WTC11 (cell line): Measurements from ENCODE around the gene HMCES. TPM values are rescaled to one million over a fixed set of nuclear protein-coding genes. Genes with fewer than 3 reads are reported as not detected.

Experiments
- ATAC-seq: fragments of 200-7000 bp; cut with Tn5 transposase; 2 replicates; pipeline ENCODE4 v1.10.0; 2021; ENCODE audit warnings: mild to moderate bottlenecking, moderate library complexity
- CTCF ChIA-PET: fragments of 300-600 bp; sonication (Branson Sonifier 250); formaldehyde crosslinking; loops from one replicate; lab custom pipeline; 2021; ENCODE audit warnings: antibody characterized with exemption; lab: Charles Lee
- POLR2A ChIA-PET: fragments of 350-600 bp; sonication (Branson Sonifier 250); formaldehyde crosslinking; loops from one replicate; lab custom pipeline; 2021; ENCODE audit warnings: antibody characterized with exemption; lab: Charles Lee
- DNase-seq: peaks from one replicate; pipeline ENCODE4 v3.0.0; 2021; ENCODE audit warnings: low spot score
- H3K27ac Mint-ChIP-seq: 2 replicates; pipeline ENCODE4 v1.8.0; 2021; ENCODE audit warnings: mixed read lengths
- H3K27me3 Mint-ChIP-seq: 2 replicates; pipeline ENCODE4 v1.8.0; 2021; ENCODE audit warnings: low read depth, mild to moderate bottlenecking, moderate library complexity, mixed read lengths
- H3K36me3 Mint-ChIP-seq: 2 replicates; pipeline ENCODE4 v1.8.0; 2021; ENCODE audit warnings: mixed read lengths
- H3K4me1 Mint-ChIP-seq: 2 replicates; pipeline ENCODE4 v1.8.0; 2022; ENCODE audit warnings: mixed read lengths
- H3K4me3 Mint-ChIP-seq: 2 replicates; pipeline ENCODE4 v1.8.0; 2021; ENCODE audit warnings: mild to moderate bottlenecking, moderate library complexity, mixed read lengths
- H3K9me3 Mint-ChIP-seq: 2 replicates; pipeline ENCODE4 v1.8.0; 2021; ENCODE audit warnings: mixed read lengths
- ARID4B ChIP-seq: sonication (generic); formaldehyde crosslinking; IDR thresholded peaks from 2 replicates; pipeline ENCODE4 v1.8.0; 2023; ENCODE audit warnings: missing genetic modification reagents, mild to moderate bottlenecking, borderline replicate concordance
- ATF1 ChIP-seq: sonication (generic); formaldehyde crosslinking; IDR thresholded peaks from 2 replicates; pipeline ENCODE4 v1.8.1; 2023; ENCODE audit warnings: mild to moderate bottlenecking, moderate library complexity, missing genetic modification reagents
- ESRRA ChIP-seq: sonication (generic); formaldehyde crosslinking; IDR thresholded peaks from 2 replicates; pipeline ENCODE4 v1.8.1; 2022; ENCODE audit warnings: mild to moderate bottlenecking, missing genetic modification reagents, borderline replicate concordance
- ETV6 ChIP-seq: sonication (generic); formaldehyde crosslinking; IDR thresholded peaks from 2 replicates; pipeline ENCODE4 v1.8.1; 2022; ENCODE audit warnings: mild to moderate bottlenecking, missing genetic modification reagents
- FOXK1 ChIP-seq: sonication (generic); formaldehyde crosslinking; IDR thresholded peaks from 2 replicates; pipeline ENCODE4 v1.8.0; 2022; ENCODE audit warnings: mild to moderate bottlenecking, moderate library complexity, missing genetic modification reagents
- GRHL2 ChIP-seq: fragments of 250-450 bp; sonication (Bioruptor Pico); IDR thresholded peaks from 2 replicates; pipeline ENCODE4 v1.8.0; 2022; ENCODE audit warnings: mild to moderate bottlenecking, moderate library complexity; ENCODE audit not compliant: insufficient replicate concordance, severe bottlenecking
- HMGXB4 ChIP-seq: sonication (generic); formaldehyde crosslinking; IDR thresholded peaks from 2 replicates; pipeline ENCODE4 v1.8.1; 2023; ENCODE audit warnings: mild to moderate bottlenecking, moderate library complexity, missing genetic modification reagents
- IRF2 ChIP-seq: sonication (generic); formaldehyde crosslinking; IDR thresholded peaks from 2 replicates; pipeline ENCODE4 v1.8.0; 2022; ENCODE audit warnings: low read depth, missing genetic modification reagents, borderline replicate concordance
- NR1H2 ChIP-seq: sonication (generic); formaldehyde crosslinking; IDR thresholded peaks from 2 replicates; pipeline ENCODE4 v1.9.0; 2021; ENCODE audit warnings: mild to moderate bottlenecking, moderate library complexity, missing genetic modification reagents
- SMAD3 ChIP-seq: sonication (generic); formaldehyde crosslinking; IDR thresholded peaks from 2 replicates; pipeline ENCODE4 v1.8.0; 2022; ENCODE audit warnings: missing genetic modification reagents, mild to moderate bottlenecking, borderline replicate concordance
- SP1 ChIP-seq: sonication (generic); formaldehyde crosslinking; conservative IDR thresholded peaks from 2 replicates; pipeline ENCODE4 v1.8.1; 2022; ENCODE audit warnings: missing genetic modification reagents
- TCF7 ChIP-seq: sonication (generic); formaldehyde crosslinking; IDR thresholded peaks from 2 replicates; pipeline ENCODE4 v1.8.0; 2022; ENCODE audit warnings: mild to moderate bottlenecking, low read depth, missing genetic modification reagents, moderate library complexity
- ZNF396 ChIP-seq: fragments of 250-450 bp; sonication (Bioruptor Pico); IDR thresholded peaks from 2 replicates; pipeline ENCODE4 v1.8.0; 2021; ENCODE audit warnings: mild to moderate bottlenecking, moderate library complexity, borderline replicate concordance
- total RNA-seq: library from RNA; stranded (reverse); gene quantifications from 3 replicates; pipeline ENCODE4 v1.2.3, GENCODE V29; 2021
- TF ChIP-seq, protein P1 (sequence below): sonication (generic); formaldehyde crosslinking; IDR thresholded peaks from 2 replicates; pipeline ENCODE4 v1.8.1; 2023; ENCODE audit warnings: mild to moderate bottlenecking, missing genetic modification reagents, borderline replicate concordance
- TF ChIP-seq, protein P2 (sequence below): sonication (generic); formaldehyde crosslinking; IDR thresholded peaks from 2 replicates; pipeline ENCODE4 v1.8.0; 2023; ENCODE audit warnings: mild to moderate bottlenecking, missing genetic modification reagents
- TF ChIP-seq, protein P3 (sequence below): fragments of 250-450 bp; sonication (Bioruptor Pico); IDR thresholded peaks from 2 replicates; pipeline ENCODE4 v1.9.0; 2021; ENCODE audit warnings: mild to moderate bottlenecking
- TF ChIP-seq, protein P4 (sequence below): sonication (generic); formaldehyde crosslinking; conservative IDR thresholded peaks from 2 replicates; pipeline ENCODE4 v1.8.1; 2022; ENCODE audit warnings: mild to moderate bottlenecking, missing genetic modification reagents

Gene HMCES
- total RNA-seq, 1 experiment from 2014 or later = 47.7 TPM

DNA sequence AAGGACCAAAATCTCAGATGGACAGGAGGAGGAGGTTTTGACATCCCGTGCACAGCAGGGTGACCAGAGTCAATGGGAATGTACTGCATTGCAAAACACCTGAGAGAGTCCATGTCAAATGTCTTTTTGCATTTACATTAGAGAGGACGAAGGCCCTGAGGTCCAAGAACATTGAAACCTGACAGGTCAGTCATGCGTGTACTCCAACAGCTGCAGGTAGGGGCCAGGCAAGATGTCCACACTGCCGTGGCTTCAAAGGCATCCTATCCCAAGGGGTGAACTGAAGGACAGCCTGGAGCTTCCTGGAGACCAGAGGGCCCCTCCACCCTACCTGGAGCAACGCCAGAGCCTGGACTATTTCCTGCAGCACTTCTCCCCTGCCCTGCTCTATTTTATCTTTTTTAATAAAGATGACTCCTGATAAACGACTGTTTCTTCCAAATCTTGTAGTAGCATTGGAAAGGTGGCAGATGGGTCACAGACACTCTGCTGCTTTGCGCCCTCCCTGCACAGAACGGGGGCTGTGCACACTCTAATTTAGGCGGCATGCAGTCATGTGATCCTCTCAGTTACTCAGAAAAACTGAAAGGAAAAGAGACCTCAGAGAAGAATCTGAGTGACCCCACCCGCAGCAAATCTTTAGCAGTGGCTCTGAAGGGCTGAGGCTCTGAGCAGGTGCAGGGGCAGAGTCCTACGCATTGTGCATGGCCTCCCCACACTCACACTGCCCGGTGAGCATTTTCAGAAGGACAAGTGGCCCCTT lies 68.2 kb downstream of the HMCES start:
- Mint-ChIP-seq H3K9me3 (no peaks in the 10 kb centered on the region), H3K4me3 (no peak overlapping the region), H3K27me3 (peaks cover 5% of the 10 kb centered on the region; the same call in 1 of the 2 replicates), H3K27ac (no peak overlapping the region), H3K36me3 (no peaks in the 10 kb centered on the region), H3K4me1 (peaks cover 14% of the 10 kb centered on the region)
- CTCF ChIA-PET = no interaction called here
- DNase-seq = no peak
- no peak for TF ChIP-seq IRF2 (CRISPR knock-in tag)
- TF ChIP-seq SMAD3 (CRISPR knock-in tag) = no peak
- no peak for TF ChIP-seq ESRRA (CRISPR knock-in tag)
- no peak for TF ChIP-seq ATF1 (CRISPR knock-in tag)
- TF ChIP-seq ZNF396 (CRISPR knock-in tag) = no peak
- TF ChIP-seq, protein P1, sequence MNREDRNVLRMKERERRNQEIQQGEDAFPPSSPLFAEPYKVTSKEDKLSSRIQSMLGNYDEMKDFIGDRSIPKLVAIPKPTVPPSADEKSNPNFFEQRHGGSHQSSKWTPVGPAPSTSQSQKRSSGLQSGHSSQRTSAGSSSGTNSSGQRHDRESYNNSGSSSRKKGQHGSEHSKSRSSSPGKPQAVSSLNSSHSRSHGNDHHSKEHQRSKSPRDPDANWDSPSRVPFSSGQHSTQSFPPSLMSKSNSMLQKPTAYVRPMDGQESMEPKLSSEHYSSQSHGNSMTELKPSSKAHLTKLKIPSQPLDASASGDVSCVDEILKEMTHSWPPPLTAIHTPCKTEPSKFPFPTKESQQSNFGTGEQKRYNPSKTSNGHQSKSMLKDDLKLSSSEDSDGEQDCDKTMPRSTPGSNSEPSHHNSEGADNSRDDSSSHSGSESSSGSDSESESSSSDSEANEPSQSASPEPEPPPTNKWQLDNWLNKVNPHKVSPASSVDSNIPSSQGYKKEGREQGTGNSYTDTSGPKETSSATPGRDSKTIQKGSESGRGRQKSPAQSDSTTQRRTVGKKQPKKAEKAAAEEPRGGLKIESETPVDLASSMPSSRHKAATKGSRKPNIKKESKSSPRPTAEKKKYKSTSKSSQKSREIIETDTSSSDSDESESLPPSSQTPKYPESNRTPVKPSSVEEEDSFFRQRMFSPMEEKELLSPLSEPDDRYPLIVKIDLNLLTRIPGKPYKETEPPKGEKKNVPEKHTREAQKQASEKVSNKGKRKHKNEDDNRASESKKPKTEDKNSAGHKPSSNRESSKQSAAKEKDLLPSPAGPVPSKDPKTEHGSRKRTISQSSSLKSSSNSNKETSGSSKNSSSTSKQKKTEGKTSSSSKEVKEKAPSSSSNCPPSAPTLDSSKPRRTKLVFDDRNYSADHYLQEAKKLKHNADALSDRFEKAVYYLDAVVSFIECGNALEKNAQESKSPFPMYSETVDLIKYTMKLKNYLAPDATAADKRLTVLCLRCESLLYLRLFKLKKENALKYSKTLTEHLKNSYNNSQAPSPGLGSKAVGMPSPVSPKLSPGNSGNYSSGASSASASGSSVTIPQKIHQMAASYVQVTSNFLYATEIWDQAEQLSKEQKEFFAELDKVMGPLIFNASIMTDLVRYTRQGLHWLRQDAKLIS (CRISPR knock-in tag) = no peak
- TF ChIP-seq ETV6 (CRISPR knock-in tag) = no peak
- TF ChIP-seq SP1 = no peak
- TF ChIP-seq TCF7 = no peak
- TF ChIP-seq, protein P2, sequence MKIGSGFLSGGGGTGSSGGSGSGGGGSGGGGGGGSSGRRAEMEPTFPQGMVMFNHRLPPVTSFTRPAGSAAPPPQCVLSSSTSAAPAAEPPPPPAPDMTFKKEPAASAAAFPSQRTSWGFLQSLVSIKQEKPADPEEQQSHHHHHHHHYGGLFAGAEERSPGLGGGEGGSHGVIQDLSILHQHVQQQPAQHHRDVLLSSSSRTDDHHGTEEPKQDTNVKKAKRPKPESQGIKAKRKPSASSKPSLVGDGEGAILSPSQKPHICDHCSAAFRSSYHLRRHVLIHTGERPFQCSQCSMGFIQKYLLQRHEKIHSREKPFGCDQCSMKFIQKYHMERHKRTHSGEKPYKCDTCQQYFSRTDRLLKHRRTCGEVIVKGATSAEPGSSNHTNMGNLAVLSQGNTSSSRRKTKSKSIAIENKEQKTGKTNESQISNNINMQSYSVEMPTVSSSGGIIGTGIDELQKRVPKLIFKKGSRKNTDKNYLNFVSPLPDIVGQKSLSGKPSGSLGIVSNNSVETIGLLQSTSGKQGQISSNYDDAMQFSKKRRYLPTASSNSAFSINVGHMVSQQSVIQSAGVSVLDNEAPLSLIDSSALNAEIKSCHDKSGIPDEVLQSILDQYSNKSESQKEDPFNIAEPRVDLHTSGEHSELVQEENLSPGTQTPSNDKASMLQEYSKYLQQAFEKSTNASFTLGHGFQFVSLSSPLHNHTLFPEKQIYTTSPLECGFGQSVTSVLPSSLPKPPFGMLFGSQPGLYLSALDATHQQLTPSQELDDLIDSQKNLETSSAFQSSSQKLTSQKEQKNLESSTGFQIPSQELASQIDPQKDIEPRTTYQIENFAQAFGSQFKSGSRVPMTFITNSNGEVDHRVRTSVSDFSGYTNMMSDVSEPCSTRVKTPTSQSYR = no peak
- no peak for TF ChIP-seq FOXK1 (CRISPR knock-in tag)
- no peak for TF ChIP-seq NR1H2
- TF ChIP-seq GRHL2 (CRISPR knock-in tag) = no peak
- TF ChIP-seq, protein P3, sequence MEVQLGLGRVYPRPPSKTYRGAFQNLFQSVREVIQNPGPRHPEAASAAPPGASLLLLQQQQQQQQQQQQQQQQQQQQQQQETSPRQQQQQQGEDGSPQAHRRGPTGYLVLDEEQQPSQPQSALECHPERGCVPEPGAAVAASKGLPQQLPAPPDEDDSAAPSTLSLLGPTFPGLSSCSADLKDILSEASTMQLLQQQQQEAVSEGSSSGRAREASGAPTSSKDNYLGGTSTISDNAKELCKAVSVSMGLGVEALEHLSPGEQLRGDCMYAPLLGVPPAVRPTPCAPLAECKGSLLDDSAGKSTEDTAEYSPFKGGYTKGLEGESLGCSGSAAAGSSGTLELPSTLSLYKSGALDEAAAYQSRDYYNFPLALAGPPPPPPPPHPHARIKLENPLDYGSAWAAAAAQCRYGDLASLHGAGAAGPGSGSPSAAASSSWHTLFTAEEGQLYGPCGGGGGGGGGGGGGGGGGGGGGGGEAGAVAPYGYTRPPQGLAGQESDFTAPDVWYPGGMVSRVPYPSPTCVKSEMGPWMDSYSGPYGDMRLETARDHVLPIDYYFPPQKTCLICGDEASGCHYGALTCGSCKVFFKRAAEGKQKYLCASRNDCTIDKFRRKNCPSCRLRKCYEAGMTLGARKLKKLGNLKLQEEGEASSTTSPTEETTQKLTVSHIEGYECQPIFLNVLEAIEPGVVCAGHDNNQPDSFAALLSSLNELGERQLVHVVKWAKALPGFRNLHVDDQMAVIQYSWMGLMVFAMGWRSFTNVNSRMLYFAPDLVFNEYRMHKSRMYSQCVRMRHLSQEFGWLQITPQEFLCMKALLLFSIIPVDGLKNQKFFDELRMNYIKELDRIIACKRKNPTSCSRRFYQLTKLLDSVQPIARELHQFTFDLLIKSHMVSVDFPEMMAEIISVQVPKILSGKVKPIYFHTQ = no peak
- no peak for TF ChIP-seq HMGXB4 (CRISPR knock-in tag)
- TF ChIP-seq, protein P4, sequence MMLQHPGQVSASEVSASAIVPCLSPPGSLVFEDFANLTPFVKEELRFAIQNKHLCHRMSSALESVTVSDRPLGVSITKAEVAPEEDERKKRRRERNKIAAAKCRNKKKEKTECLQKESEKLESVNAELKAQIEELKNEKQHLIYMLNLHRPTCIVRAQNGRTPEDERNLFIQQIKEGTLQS (CRISPR knock-in tag) = no peak
- TF ChIP-seq ARID4B (CRISPR knock-in tag) = no peak
- POLR2A ChIA-PET = no interaction called here
- no peak for ATAC-seq
